ENCODE data around the gene GPX4. TPM values are rescaled to one million over a fixed set of nuclear protein-coding genes. Genes with fewer than 3 reads are reported as not detected.
A peak's percentile ranks its signal among the peaks of the same experiment; 100 is the strongest.

GPX4 gene
- total RNA-seq, 1 experiment from 2014 or later = 577 TPM

- no peaks in the 10 kb centered on the region for H3K9me3 ChIP-seq (ENCODE audit: control insufficient read depth, insufficient read depth, low read depth, low read length)
- H3K4me3 ChIP-seq (ENCODE audit: low read depth in 2 of 2, low read length in 2 of 2) = no peak overlapping the region
- no peak overlapping the region for H3K27ac ChIP-seq (ENCODE audit: low read length)
- DNase-seq (ENCODE audit: low read depth, low spot score) (no peak), ATAC-seq (peak; percentile 88)
- H3K27me3 ChIP-seq (ENCODE audit: control insufficient read depth, insufficient read depth, low read length) = no peaks in the 10 kb centered on the region
- peaks cover 3% of the 10 kb centered on the region for H3K36me3 ChIP-seq (ENCODE audit: control insufficient read depth, insufficient read depth, low read length)
- CTCF ChIA-PET = no interaction called here
- POLR2A ChIA-PET = interaction anchor here (0.6 kb wide), 1 partner anchor 44 kb away, joined by 5 read pairs; no protein-coding TSS in a partner anchor
- no TSS peak for BruUV-seq (replicated peaks)
- TF ChIP-seq CTCF (IDR thresholded peaks at IDR 0.05) (no peak), POLR2AphosphoS5 (IDR thresholded peaks at IDR 0.05; ENCODE audit: low read depth, low read length) (0 out of 2 replicates have a peak, but pooled peaks have one; percentile 22), TCF7L2 (IDR thresholded peaks at IDR 0.05; ENCODE audit: low read depth, low read length) (no peak), REST (IDR thresholded peaks at IDR 0.05; ENCODE audit: insufficient read depth in 1 of 2, low read depth in 2 of 2, low read length in 1 of 2) (no peak), SIN3A (IDR thresholded peaks at IDR 0.05; ENCODE audit: borderline replicate concordance, insufficient read depth, low read depth, low read length) (no peak)
- intact Hi-C loops (cut with micrococcal nuclease; ENCODE audit: unreplicated experiment) (no loop called here), in situ Hi-C loops (cut with HindIII; ENCODE audit: low pct_unique_long_range_greater_than_20kb, low sequenced_read_pairs) (no loop called here)
- H3K4me1 ChIP-seq (ENCODE audit: control insufficient read depth, insufficient read depth, low read length) = no peaks in the 10 kb centered on the region
These were observed 19.2 kb downstream of the GPX4 start for GRCh38 chr19:1122972-1123363.

GRCh38 chr19:1123381-1123780 lies 19.6 kb downstream of the GPX4 start:
- POLR2A ChIA-PET = interaction anchor here (0.6 kb wide), 2 partner anchors 43 to 95 kb away, joined by 5 to 11 read pairs; no protein-coding TSS in a partner anchor
- no peak overlapping the region for H3K4me3 ChIP-seq (ENCODE audit: low read depth in 2 of 2, low read length in 2 of 2)
- H3K27ac ChIP-seq (ENCODE audit: low read length) = no peak overlapping the region
- TF ChIP-seq POLR2AphosphoS5 (IDR thresholded peaks at IDR 0.05; ENCODE audit: low read depth, low read length) (no peak), REST (IDR thresholded peaks at IDR 0.05; ENCODE audit: insufficient read depth in 1 of 2, low read depth in 2 of 2, low read length in 1 of 2) (no peak), TCF7L2 (IDR thresholded peaks at IDR 0.05; ENCODE audit: low read depth, low read length) (no peak), CTCF (IDR thresholded peaks at IDR 0.05) (no peak)
- H3K4me1 ChIP-seq (ENCODE audit: control insufficient read depth, insufficient read depth, low read length) = no peaks in the 10 kb centered on the region
- CTCF ChIA-PET = no interaction called here
- in situ Hi-C loops (cut with HindIII; ENCODE audit: low pct_unique_long_range_greater_than_20kb, low sequenced_read_pairs) = no loop called here
- no TSS peak for BruUV-seq (replicated peaks)
- peaks cover 3% of the 10 kb centered on the region for H3K36me3 ChIP-seq (ENCODE audit: control insufficient read depth, insufficient read depth, low read length)
- no peaks in the 10 kb centered on the region for H3K9me3 ChIP-seq (ENCODE audit: control insufficient read depth, insufficient read depth, low read depth, low read length)
- no peaks in the 10 kb centered on the region for H3K27me3 ChIP-seq (ENCODE audit: control insufficient read depth, insufficient read depth, low read length)
- peak; percentile 18 for ATAC-seq
- DNase-seq (ENCODE audit: low read depth, low spot score) = no peak
- intact Hi-C loops (cut with micrococcal nuclease; ENCODE audit: unreplicated experiment) = no loop called here

Measured in Panc1 (cell line).